CD4-positive, alpha-beta T cell (primary cell): ENCODE results near the gene CELF5. TPM values are rescaled to one million over a fixed set of nuclear protein-coding genes. Genes with fewer than 3 reads are reported as not detected.

Experiments
- total RNA-seq, 174 experiments: library from RNA in 2 of 174; stranded (reverse) in 2 of 174; gene quantifications; one replicate each; pipeline ENCODE4 v1.2.3 and lab custom pipeline; 2021 to 2026

Gene CELF5
- total RNA-seq, 2 experiments from 2014 or later: 0.36 TPM

Other genes with a start within 250 kb of the CELF5 start
- not detected for gene TLE6, start 247.1 kb upstream of the CELF5 start, total RNA-seq
- 10 to 100 TPM; 23.9 to 25.0 TPM for gene TLE2, start 195.4 kb upstream of the CELF5 start, total RNA-seq
- gene TLE5, start 162.2 kb upstream of the CELF5 start, total RNA-seq: 100 to 1,000 TPM; 722 to 793 TPM
- 1 to 10 TPM; 2.6 to 3.4 TPM for gene GNA11, start 130.3 kb upstream of the CELF5 start, total RNA-seq
- gene GNA15, start 88.6 kb upstream of the CELF5 start, total RNA-seq: 10 to 100 TPM; 12.1 to 14.9 TPM
- gene S1PR4, start 45.9 kb upstream of the CELF5 start, total RNA-seq: 10 to 100 TPM; 70.2 to 73.7 TPM
- 10 to 100 TPM; 49.6 to 51.9 TPM for gene NCLN, start 38.7 kb upstream of the CELF5 start, total RNA-seq
- gene NFIC, start 141.9 kb downstream of the CELF5 start, total RNA-seq: 10 to 100 TPM; 22.1 to 22.2 TPM